ENCODE measurements around the gene CRIP2. TPM values are rescaled to one million over a fixed set of nuclear protein-coding genes. Genes with fewer than 3 reads are reported as not detected.

The CRIP2 gene
- total and polyA plus RNA-seq, 2 experiments from 2014 or later = 3.4 to 9.6 TPM

DNA sequence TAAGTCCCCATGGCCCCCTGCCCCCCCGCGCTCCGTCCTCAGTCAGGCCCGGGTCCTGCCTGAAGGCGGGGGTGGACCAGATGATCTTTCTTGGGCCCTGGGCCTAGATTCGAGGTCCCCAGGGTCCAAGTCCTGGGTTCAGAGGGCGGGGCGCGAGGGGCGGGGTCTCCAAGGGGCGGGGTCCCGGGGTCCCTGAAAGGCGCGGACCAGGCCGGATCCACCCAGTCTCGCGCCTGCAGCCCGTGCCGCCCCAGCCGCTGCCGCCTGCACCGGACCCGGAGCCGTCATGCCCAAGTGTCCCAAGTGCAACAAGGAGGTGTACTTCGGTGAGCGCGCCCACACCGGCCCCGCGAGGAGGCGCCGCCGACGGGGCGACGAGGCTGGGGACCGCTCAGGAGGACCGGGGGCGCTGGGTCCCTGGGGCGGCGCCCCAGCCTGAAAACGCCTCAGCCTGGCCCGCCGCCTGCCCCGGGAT is 12.4 kb downstream of the CRIP2 start (continued):
- TF ChIP-seq REST (IDR thresholded peaks at IDR 0.05; ENCODE audit: unreplicated experiment) (no peak), EZH2phosphoT487 (IDR thresholded peaks at IDR 0.05; ENCODE audit: unreplicated experiment) (no peak)

DNA sequence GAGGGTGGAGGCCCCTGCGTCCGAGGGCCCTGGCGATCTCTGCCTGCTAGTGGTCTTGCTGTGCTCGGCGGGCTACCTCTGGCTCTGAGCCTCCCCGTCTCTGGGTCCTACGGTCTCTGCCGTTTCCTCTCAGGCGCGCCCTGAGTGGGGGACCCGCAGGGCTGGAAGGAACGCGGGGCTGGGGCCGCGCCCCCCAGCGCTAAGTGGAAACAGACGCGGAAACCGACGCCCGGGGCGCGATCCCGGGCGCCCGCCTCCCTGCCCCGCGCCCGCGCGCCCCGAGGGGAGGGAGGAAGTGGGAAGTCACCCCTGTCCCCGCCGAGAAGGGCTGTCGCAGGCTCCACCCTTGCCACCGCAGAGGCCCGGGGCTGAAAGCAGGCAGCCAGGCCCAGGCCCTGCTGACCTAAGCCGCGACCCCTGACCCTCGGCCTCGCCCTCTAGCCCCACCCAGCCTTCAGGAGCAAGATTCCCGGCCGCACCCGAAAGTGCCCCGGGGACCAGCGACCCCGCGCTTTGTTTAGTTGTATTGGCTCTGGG is 12.9 kb downstream of the CRIP2 start:
- no peak for ATAC-seq
- Histone ChIP-seq H3K36me3 (ENCODE audit: insufficient read depth) (no peaks in the 10 kb centered on the region), H3K4me2 (peak overlapping the region; percentile 83), H2AFZ (peak overlapping the region; percentile 76), H3K79me2 (replicated peaks; ENCODE audit: insufficient read depth) (no peaks in the 10 kb centered on the region), H3K27ac (ENCODE audit: low read depth) (no peak overlapping the region), H3K4me1 (ENCODE audit: insufficient read depth) (peaks cover 4% of the 10 kb centered on the region; the same call in 1 of the 2 replicates), H3K4me3 (peak overlapping the region; percentile 61), H3F3A (replicated peaks; ENCODE audit: low read depth) (peaks cover 4% of the 10 kb centered on the region; the same call in 1 of the 2 replicates), H4K20me1 (replicated peaks; ENCODE audit: insufficient read depth) (no peaks in the 10 kb centered on the region), H3K27me3 (ENCODE audit: insufficient read depth) (peaks cover 71% of the 10 kb centered on the region), H3K9me2 (ENCODE audit: insufficient read depth) (peaks cover 3% of the 10 kb centered on the region; the same call in 1 of the 2 replicates)
- H3K27me3 Mint-ChIP-seq (ENCODE audit: insufficient read depth, low read depth, poor library complexity) = peaks cover 60% of the 10 kb centered on the region
- no peaks in the 10 kb centered on the region for H3K36me3 Mint-ChIP-seq (ENCODE audit: low read depth)
- no peak overlapping the region for H3K27ac Mint-ChIP-seq
- TF ChIP-seq ETS1 (IDR thresholded peaks at IDR 0.05) = no peak
- TF ChIP-seq NANOG (IDR thresholded peaks at IDR 0.05; ENCODE audit: borderline replicate concordance) = no peak
- TF ChIP-seq ZNF462 (CRISPR knock-in tag; IDR thresholded peaks at IDR 0.05) = no peak
- TF ChIP-seq EZH2 (IDR thresholded peaks at IDR 0.05; ENCODE audit: low read depth, unreplicated experiment) = peak; percentile 45
- TF ChIP-seq ZNF114 (CRISPR knock-in tag; IDR thresholded peaks at IDR 0.05) = no peak
- DNase-seq (ENCODE audit: low spot score) = no peak
- peaks cover 8% of the 10 kb centered on the region; the same call in 2 of the 3 replicates for H3K4me1 Mint-ChIP-seq
- H3K9me3 Mint-ChIP-seq = peaks cover 6% of the 10 kb centered on the region; the same call in 2 of the 3 replicates
- peak overlapping the region; percentile 50; the same call in 2 of the 3 replicates for H3K4me3 Mint-ChIP-seq

All from GM23338 (cell line).